GM12878 (cell line): Measurements from ENCODE around the gene RAB3C. TPM values are rescaled to one million over a fixed set of nuclear protein-coding genes. Genes with fewer than 3 reads are reported as not detected.

Source experiments
- ATF3 ChIP-seq: IDR thresholded peaks from 2 replicates; pipeline ENCODE4 v1.6.1; 2011; ENCODE audit warnings: low read depth, mild to moderate bottlenecking, low read length, moderate library complexity, borderline replicate concordance; ENCODE audit errors: extremely low read depth
- CEBPZ ChIP-seq: fragments of 150-350 bp; IDR thresholded peaks from 2 replicates; pipeline ENCODE4 v1.6.1; 2016; ENCODE audit warnings: low read depth, low read length
- CREM ChIP-seq: IDR thresholded peaks from 2 replicates; pipeline ENCODE4 v1.6.1; 2014; ENCODE audit warnings: antibody characterized with exemption, low read depth
- DPF2 ChIP-seq: fragments of 450-650 bp; IDR thresholded peaks from 2 replicates; pipeline ENCODE4 v1.6.1; 2017; ENCODE audit warnings: mild to moderate bottlenecking
- ELK1 ChIP-seq: IDR thresholded peaks from 2 replicates; pipeline ENCODE4 v1.6.1; 2012; ENCODE audit warnings: low read depth, low read length, improper control_type of control experiment
- SMAD5 ChIP-seq: IDR thresholded peaks from 2 replicates; pipeline ENCODE4 v1.6.1; 2016; ENCODE audit warnings: antibody characterized with exemption, low read depth
- STAT3 ChIP-seq: IDR thresholded peaks from 2 replicates; pipeline ENCODE4 v1.6.1; 2011; ENCODE audit warnings: low read depth, low read length, improper control_type of control experiment
- ZBTB40 ChIP-seq: fragments of 450-650 bp; IDR thresholded peaks from 2 replicates; pipeline ENCODE4 v1.6.1; 2016; ENCODE audit warnings: mild to moderate bottlenecking, moderate library complexity, borderline replicate concordance
- polyA plus RNA-seq, 11 experiments: library from polyadenylated mRNA; depleted of rRNA in 4 of 11; unstranded in 6 of 11; stranded (reverse) in 5 of 11; fragments of >200 nt; fragmentation: Nextera tagmentation in 4 of 11; fragmentation: Illumina TruSeq in 1 of 11; extraction: Ambion mirVana in 4 of 11; extraction: Trizol in 1 of 11; gene quantifications; 1 replicate in 1 of 11; 2 replicates in 10 of 11; pipeline versions ENCODE4 v1.2.1 to v1.2.3, GENCODE V29; 2011 to 2016; ENCODE audit warnings: inconsistent platforms in 2 of 11, missing spikeins in 2 of 11, low read depth in 1 of 11
- total RNA-seq, 4 experiments: library from RNA; depleted of rRNA in 3 of 4; stranded (reverse); fragments of >200 nt in 3 of 4; fragmentation: Illumina TruSeq in 1 of 4; extraction: Trizol in 1 of 4; gene quantifications; 2 replicates each; pipeline versions ENCODE4 v1.2.1 to v1.2.3, GENCODE V29; 2013 to 2021

The RAB3C gene
- total and polyA plus RNA-seq, 10 of the 15 experiments (the other 5 are each of a cell fraction or from before 2014, with no cell fraction given): not detected

- no peak for TF ChIP-seq ZBTB40
- no peak for TF ChIP-seq ATF3
- no peak for TF ChIP-seq STAT3
- no peak for TF ChIP-seq ELK1
- TF ChIP-seq CEBPZ: no peak
- no peak for TF ChIP-seq DPF2
- TF ChIP-seq CREM: no peak
- TF ChIP-seq SMAD5: no peak
- TF ChIP-seq, all 136 proteins: peak for 0
Measured at GRCh38 chr5:58544926-58545325, 37.9 kb upstream of the RAB3C start (continued).
